Measurements from ENCODE around the gene NRIP1. TPM values are rescaled to one million over a fixed set of nuclear protein-coding genes. Genes with fewer than 3 reads are reported as not detected.

The NRIP1 gene
- total RNA-seq, 1 experiment from 2014 or later, result 10.4 TPM

GRCh38 chr21:14968821-14969220 lies 96.0 kb downstream of the NRIP1 start:
- Histone ChIP-seq H3K27me3 (ENCODE audit: insufficient read depth, low read length) (no peaks in the 10 kb centered on the region), H3K4me2 (ENCODE audit: insufficient read depth, insufficient read length, low read length) (no peak overlapping the region), H3K56ac (ENCODE audit: insufficient read length, low read depth, low read length) (no peak overlapping the region), H3T11ph (ENCODE audit: low read length) (no peak overlapping the region), H4K20me1 (ENCODE audit: control insufficient read depth, insufficient read depth, insufficient read length) (no peaks in the 10 kb centered on the region), H2AK5ac (ENCODE audit: insufficient read length, low read length) (no peak overlapping the region), H2BK12ac (ENCODE audit: insufficient read length, low read depth, low read length) (no peak overlapping the region), H3K23me2 (ENCODE audit: insufficient read length, low read depth, low read length, poor library complexity, severe bottlenecking) (no peaks in the 10 kb centered on the region), H2BK15ac (ENCODE audit: low read depth, low read length) (no peak overlapping the region), H3K79me1 (ENCODE audit: insufficient read depth, low read depth, low read length, poor library complexity, severe bottlenecking) (no peaks in the 10 kb centered on the region), H3K79me2 (ENCODE audit: insufficient read depth, low read length) (no peaks in the 10 kb centered on the region), H3K18ac (ENCODE audit: insufficient read length, low read depth, low read length) (no peak overlapping the region), H3K23ac (ENCODE audit: insufficient read length, low read depth, low read length) (no peak overlapping the region), H4K8ac (replicated peaks; ENCODE audit: insufficient read length, low read depth, low read length) (no peak overlapping the region), H2BK5ac (ENCODE audit: insufficient read length, low read length) (no peak overlapping the region), H2AFZ (ENCODE audit: low read length) (no peak overlapping the region), H4K5ac (ENCODE audit: insufficient read length, low read depth, low read length) (no peak overlapping the region), H3K27ac (ENCODE audit: insufficient read length, low read depth, low read length) (no peak overlapping the region), H3K4me1 (ENCODE audit: insufficient read depth, low read length) (no peaks in the 10 kb centered on the region), H3K14ac (ENCODE audit: insufficient read depth, low read length) (no peak overlapping the region), H4K91ac (ENCODE audit: insufficient read length, low read depth, low read length) (no peak overlapping the region), H2BK20ac (ENCODE audit: low read depth, low read length, poor library complexity, severe bottlenecking) (no peak overlapping the region), H3K9ac (ENCODE audit: extremely low read depth, insufficient read length, low read length) (no peak overlapping the region), H3K9me3 (ENCODE audit: control insufficient read depth, low read depth, low read length) (no peaks in the 10 kb centered on the region), H3K4ac (ENCODE audit: low read depth, low read length) (no peak overlapping the region), H2BK120ac (ENCODE audit: low read depth, low read length, poor library complexity, severe bottlenecking) (no peak overlapping the region)
- Mint-ChIP-seq H3K9me3 (peaks cover 2% of the 10 kb centered on the region in 2 experiments; a peak in 1 of 5 replicates), H3K4me1 (peaks cover 0 to 4% of the 10 kb centered on the region in 2 experiments; a peak in 2 of 4 replicates), H3K36me3 (ENCODE audit: insufficient read depth in 1 of 3, low read depth in 3 of 3) (peaks cover 16 to 28% (median 18%) of the 10 kb centered on the region in 3 experiments; a peak in 6 of 7 replicates), H3K27ac (no peak overlapping the region), H3K27me3 (ENCODE audit: low read depth) (no peaks in the 10 kb centered on the region), H3K4me3 (no peak overlapping the region)
- no peak for DNase-seq
- TF ChIP-seq CTCF (conservative IDR thresholded peaks at IDR 0.05), result no peak
- WGBS (ENCODE audit: extremely low coverage, insufficient read length, low lambda C conversion rate), result no CpG with 5 or more reads among the region's 1 CpG
